ENCODE results near the gene CENPB. TPM values are rescaled to one million over a fixed set of nuclear protein-coding genes. Genes with fewer than 3 reads are reported as not detected.

Gene CENPB
- total and polyA plus RNA-seq, 3 donors from 2014 or later: 24.8 to 44.1 (median 32.2) TPM

DNA sequence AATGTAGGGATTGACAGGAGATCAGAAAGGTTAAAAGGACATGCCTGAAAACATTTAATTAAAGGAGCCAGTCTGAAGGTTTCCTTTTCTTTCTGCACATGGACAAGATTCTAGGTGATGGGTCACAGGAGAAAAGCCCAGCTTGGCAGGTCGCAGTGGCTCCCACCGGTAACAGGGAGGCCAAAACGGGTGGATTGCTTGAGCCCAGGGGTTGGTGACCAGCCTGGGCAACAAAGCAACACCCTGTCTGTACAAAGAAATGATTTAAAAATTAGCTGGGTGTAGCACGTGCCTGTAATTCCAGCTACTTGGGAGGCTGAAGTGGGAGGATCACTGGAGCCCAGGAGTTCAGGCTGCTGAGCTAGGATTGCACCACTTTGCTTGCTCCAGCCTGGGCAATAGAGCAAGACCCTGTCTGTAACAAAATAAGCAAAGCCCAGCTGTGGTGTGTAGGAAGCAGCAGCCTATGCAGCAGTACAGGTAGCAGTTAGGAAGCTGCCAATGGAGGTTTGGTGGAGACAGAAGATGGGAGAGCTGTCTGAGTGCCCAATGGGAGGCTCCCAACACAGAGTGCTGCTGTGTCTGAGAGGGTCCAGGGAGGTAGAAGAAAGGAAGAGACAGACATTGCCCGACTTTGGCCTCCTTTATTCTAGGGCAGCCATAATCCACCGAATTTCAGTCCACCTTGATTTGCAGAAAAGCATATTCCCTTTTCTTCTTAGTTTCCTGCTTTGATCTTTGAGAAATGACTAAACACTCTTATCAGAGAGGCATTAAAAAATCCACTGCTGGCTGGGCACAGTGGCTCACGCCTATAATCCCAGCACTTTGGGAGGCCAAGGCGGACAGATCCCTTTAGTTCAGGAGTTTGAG, 26.7 kb upstream of the CENPB start:
- 77 to 79% methylated on average over 8 of the region's 8 CpGs for WGBS, 2 donors
- Histone ChIP-seq H3K27me3 (no peaks in the 10 kb centered on the region), H3K36me3 (ENCODE audit: low read depth, missing control alignments) (no peaks in the 10 kb centered on the region), H3K27ac (peak overlapping the region in 1 of 2 donors; percentile 92), H3K4me3 (no peak overlapping the region), H3K4me1 (peaks cover 28% of the 10 kb centered on the region), H3K9me3 (no peaks in the 10 kb centered on the region)
- intact Hi-C loops (cut with DNase I; ENCODE audit: low total_unique reads): no loop called here
- DNase-seq: no peak
- no peak for TF ChIP-seq POLR2A (IDR thresholded peaks at IDR 0.05)
- TF ChIP-seq, protein P1, sequence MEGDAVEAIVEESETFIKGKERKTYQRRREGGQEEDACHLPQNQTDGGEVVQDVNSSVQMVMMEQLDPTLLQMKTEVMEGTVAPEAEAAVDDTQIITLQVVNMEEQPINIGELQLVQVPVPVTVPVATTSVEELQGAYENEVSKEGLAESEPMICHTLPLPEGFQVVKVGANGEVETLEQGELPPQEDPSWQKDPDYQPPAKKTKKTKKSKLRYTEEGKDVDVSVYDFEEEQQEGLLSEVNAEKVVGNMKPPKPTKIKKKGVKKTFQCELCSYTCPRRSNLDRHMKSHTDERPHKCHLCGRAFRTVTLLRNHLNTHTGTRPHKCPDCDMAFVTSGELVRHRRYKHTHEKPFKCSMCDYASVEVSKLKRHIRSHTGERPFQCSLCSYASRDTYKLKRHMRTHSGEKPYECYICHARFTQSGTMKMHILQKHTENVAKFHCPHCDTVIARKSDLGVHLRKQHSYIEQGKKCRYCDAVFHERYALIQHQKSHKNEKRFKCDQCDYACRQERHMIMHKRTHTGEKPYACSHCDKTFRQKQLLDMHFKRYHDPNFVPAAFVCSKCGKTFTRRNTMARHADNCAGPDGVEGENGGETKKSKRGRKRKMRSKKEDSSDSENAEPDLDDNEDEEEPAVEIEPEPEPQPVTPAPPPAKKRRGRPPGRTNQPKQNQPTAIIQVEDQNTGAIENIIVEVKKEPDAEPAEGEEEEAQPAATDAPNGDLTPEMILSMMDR (IDR thresholded peaks at IDR 0.05): no peak

- TF ChIP-seq, protein P1 (IDR thresholded peaks at IDR 0.05): no peak
- Histone ChIP-seq H3K4me1 (peaks cover 34% of the 10 kb centered on the region), H3K27me3 (no peaks in the 10 kb centered on the region), H3K4me3 (no peak overlapping the region), H3K36me3 (ENCODE audit: low read depth, missing control alignments) (no peaks in the 10 kb centered on the region), H3K27ac (peak overlapping the region; percentile 90 to 92), H3K9me3 (no peaks in the 10 kb centered on the region)
- no peak for DNase-seq
- 95 to 96% methylated on average over 9 of the region's 9 CpGs for WGBS, 2 donors
- intact Hi-C loops (cut with DNase I; ENCODE audit: low total_unique reads): no loop called here
Observed at GRCh38 chr20:3812259-3812681, 25.7 kb upstream of the CENPB start.

GRCh38 chr20:3811467-3812258, 25.1 kb upstream of the CENPB start:
- intact Hi-C loops (cut with DNase I; ENCODE audit: low total_unique reads): no loop called here
- peak; percentile 97 for DNase-seq
- no peak for TF ChIP-seq POLR2A (IDR thresholded peaks at IDR 0.05)
- TF ChIP-seq, protein P1 (IDR thresholded peaks at IDR 0.05): no peak
- Histone ChIP-seq H3K36me3 (ENCODE audit: low read depth, missing control alignments) (no peaks in the 10 kb centered on the region), H3K4me3 (peak overlapping the region in 1 of 2 donors; percentile 54), H3K27me3 (no peaks in the 10 kb centered on the region), H3K27ac (peak overlapping the region; percentile 90 to 92), H3K9me3 (no peaks in the 10 kb centered on the region), H3K4me1 (peaks cover 40% of the 10 kb centered on the region)
- WGBS, 2 donors: 24 to 29% methylated on average over 20 of the region's 20 CpGs

- TF ChIP-seq, protein P1 (IDR thresholded peaks at IDR 0.05): no peak
- no peak for TF ChIP-seq POLR2A (IDR thresholded peaks at IDR 0.05)
- intact Hi-C loops (cut with DNase I; ENCODE audit: low total_unique reads): no loop called here
- WGBS, 2 donors: 87 to 92% methylated on average over 3 of the region's 3 CpGs
- Histone ChIP-seq H3K27ac (peak overlapping the region; percentile 85 to 91), H3K4me1 (peaks cover 47% of the 10 kb centered on the region), H3K36me3 (ENCODE audit: low read depth, missing control alignments) (no peaks in the 10 kb centered on the region), H3K4me3 (no peak overlapping the region), H3K9me3 (no peaks in the 10 kb centered on the region), H3K27me3 (no peaks in the 10 kb centered on the region)
- no peak for DNase-seq
Observed at GRCh38 chr20:3808544-3808943, 22.0 kb upstream of the CENPB start.

Measured in testis (tissue), 3 donors.